ENCODE data around the gene MTHFSD. TPM values are rescaled to one million over a fixed set of nuclear protein-coding genes. Genes with fewer than 3 reads are reported as not detected.

Gene MTHFSD
- total RNA-seq, 1 donor from 2014 or later = 20.2 TPM

GRCh38 chr16:86584726-86585721, 30.0 kb upstream of the MTHFSD start:
- Mint-ChIP-seq H3K9me3 (no peaks in the 10 kb centered on the region), H3K27ac (no peak overlapping the region), H3K4me3 (no peak overlapping the region), H3K36me3 (no peaks in the 10 kb centered on the region), H3K4me1 (ENCODE audit: unreplicated experiment) (peaks cover 9% of the 10 kb centered on the region), H3K27me3 (peaks cover 61% of the 10 kb centered on the region)
- no peak for TF ChIP-seq CTCF (conservative IDR thresholded peaks at IDR 0.05)
- DNase-seq (ENCODE audit: extremely low spot score, unreplicated experiment) = peak; percentile 58

- no peaks in the 10 kb centered on the region for H3K9me3 Mint-ChIP-seq
- H3K4me1 Mint-ChIP-seq (ENCODE audit: unreplicated experiment) = peaks cover 9% of the 10 kb centered on the region
- peaks cover 60% of the 10 kb centered on the region for H3K27me3 Mint-ChIP-seq
- H3K4me3 Mint-ChIP-seq = no peak overlapping the region
- peak; percentile 40 for DNase-seq (ENCODE audit: extremely low spot score, unreplicated experiment)
- no peaks in the 10 kb centered on the region for H3K36me3 Mint-ChIP-seq
- H3K27ac Mint-ChIP-seq = no peak overlapping the region
- TF ChIP-seq CTCF (conservative IDR thresholded peaks at IDR 0.05) = no peak
Observed at GRCh38 chr16:86584071-86584685, 29.1 kb upstream of the MTHFSD start.

- DNase-seq (ENCODE audit: extremely low spot score, unreplicated experiment) = no peak
- Mint-ChIP-seq H3K27me3 (peaks cover 77% of the 10 kb centered on the region), H3K9me3 (no peaks in the 10 kb centered on the region), H3K4me1 (ENCODE audit: unreplicated experiment) (peaks cover 20% of the 10 kb centered on the region), H3K36me3 (peaks cover 4% of the 10 kb centered on the region), H3K27ac (no peak overlapping the region), H3K4me3 (no peak overlapping the region)
- no peak for TF ChIP-seq CTCF (conservative IDR thresholded peaks at IDR 0.05)
Observed at GRCh38 chr16:86581458-86581857, 26.4 kb upstream of the MTHFSD start.

- H3K27me3 Mint-ChIP-seq = peaks cover 82% of the 10 kb centered on the region
- no peaks in the 10 kb centered on the region for H3K9me3 Mint-ChIP-seq
- peaks cover 4% of the 10 kb centered on the region for H3K36me3 Mint-ChIP-seq
- peaks cover 23% of the 10 kb centered on the region for H3K4me1 Mint-ChIP-seq (ENCODE audit: unreplicated experiment)
- TF ChIP-seq CTCF (conservative IDR thresholded peaks at IDR 0.05) = no peak
- no peak for DNase-seq (ENCODE audit: extremely low spot score, unreplicated experiment)
- H3K27ac Mint-ChIP-seq = no peak overlapping the region
- peak overlapping the region; percentile 26 for H3K4me3 Mint-ChIP-seq
Observed at GRCh38 chr16:86580791-86581170, 25.7 kb upstream of the MTHFSD start.

- no peak overlapping the region for H3K27ac Mint-ChIP-seq
- H3K36me3 Mint-ChIP-seq = peaks cover 6% of the 10 kb centered on the region
- peak overlapping the region; percentile 47 for H3K4me3 Mint-ChIP-seq
- DNase-seq (ENCODE audit: extremely low spot score, unreplicated experiment) = no peak
- peaks cover 80% of the 10 kb centered on the region for H3K27me3 Mint-ChIP-seq
- peaks cover 22% of the 10 kb centered on the region for H3K4me1 Mint-ChIP-seq (ENCODE audit: unreplicated experiment)
- no peak for TF ChIP-seq CTCF (conservative IDR thresholded peaks at IDR 0.05)
- no peaks in the 10 kb centered on the region for H3K9me3 Mint-ChIP-seq
Observed at GRCh38 chr16:86580063-86580790, 25.2 kb upstream of the MTHFSD start.

All from type B pancreatic cell (in vitro differentiated cells).